Coronary artery (tissue), 2 donors: Measurements from ENCODE around the gene RCC2.
"Not testable (repeated sequence)": the region's sequence is repeated elsewhere in the genome, so short reads cannot be mapped to it uniquely, and the experiment has no call there.

Source experiments
- DNase-seq: peaks from one replicate; pipeline ENCODE4 v3.0.0-alpha.2; 2017; ENCODE audit warnings: low spot score
- H3K27ac ChIP-seq, 2 donors: fragments of 200-600 bp; sonication (generic); one replicate each; pipeline ENCODE4 v1.5.1; 2016 to 2019
- H3K4me3 ChIP-seq: fragments of 200-600 bp; sonication (generic); 2 replicates; pipeline ENCODE4 v1.5.1; 2016; ENCODE audit warnings: mild to moderate bottlenecking, moderate library complexity
- TF ChIP-seq, protein P1 (sequence below): fragments of 200-600 bp; sonication (generic); IDR thresholded peaks from one replicate; pipeline ENCODE4 v1.5.1; 2019; ENCODE audit warnings: antibody characterized with exemption

Gene RCC2

DNA sequence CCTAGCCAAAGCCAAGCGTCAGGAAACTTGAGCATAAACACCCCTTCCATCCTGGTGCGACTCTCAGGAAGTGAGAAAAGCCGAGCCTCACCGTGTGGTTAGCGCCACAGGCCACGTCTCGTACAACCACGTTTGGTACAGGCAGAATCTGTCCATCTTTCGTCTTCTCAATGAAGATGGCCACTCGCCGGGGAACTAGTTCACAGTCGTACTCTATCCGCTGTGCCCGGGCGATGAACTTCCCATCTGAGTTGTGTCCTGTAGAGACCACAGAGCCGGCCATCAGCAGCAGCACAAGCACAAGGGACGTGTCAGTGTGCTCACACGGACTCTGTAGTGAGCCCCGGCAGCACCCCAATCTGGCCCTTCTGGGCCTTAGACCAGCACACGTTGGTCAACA lies 23.1 kb downstream of the RCC2 start:
- Histone ChIP-seq H3K4me3 (no peak overlapping the region), H3K27ac (no peak overlapping the region)
- TF ChIP-seq, protein P1, sequence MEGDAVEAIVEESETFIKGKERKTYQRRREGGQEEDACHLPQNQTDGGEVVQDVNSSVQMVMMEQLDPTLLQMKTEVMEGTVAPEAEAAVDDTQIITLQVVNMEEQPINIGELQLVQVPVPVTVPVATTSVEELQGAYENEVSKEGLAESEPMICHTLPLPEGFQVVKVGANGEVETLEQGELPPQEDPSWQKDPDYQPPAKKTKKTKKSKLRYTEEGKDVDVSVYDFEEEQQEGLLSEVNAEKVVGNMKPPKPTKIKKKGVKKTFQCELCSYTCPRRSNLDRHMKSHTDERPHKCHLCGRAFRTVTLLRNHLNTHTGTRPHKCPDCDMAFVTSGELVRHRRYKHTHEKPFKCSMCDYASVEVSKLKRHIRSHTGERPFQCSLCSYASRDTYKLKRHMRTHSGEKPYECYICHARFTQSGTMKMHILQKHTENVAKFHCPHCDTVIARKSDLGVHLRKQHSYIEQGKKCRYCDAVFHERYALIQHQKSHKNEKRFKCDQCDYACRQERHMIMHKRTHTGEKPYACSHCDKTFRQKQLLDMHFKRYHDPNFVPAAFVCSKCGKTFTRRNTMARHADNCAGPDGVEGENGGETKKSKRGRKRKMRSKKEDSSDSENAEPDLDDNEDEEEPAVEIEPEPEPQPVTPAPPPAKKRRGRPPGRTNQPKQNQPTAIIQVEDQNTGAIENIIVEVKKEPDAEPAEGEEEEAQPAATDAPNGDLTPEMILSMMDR: no peak
- DNase-seq: no peak

DNA sequence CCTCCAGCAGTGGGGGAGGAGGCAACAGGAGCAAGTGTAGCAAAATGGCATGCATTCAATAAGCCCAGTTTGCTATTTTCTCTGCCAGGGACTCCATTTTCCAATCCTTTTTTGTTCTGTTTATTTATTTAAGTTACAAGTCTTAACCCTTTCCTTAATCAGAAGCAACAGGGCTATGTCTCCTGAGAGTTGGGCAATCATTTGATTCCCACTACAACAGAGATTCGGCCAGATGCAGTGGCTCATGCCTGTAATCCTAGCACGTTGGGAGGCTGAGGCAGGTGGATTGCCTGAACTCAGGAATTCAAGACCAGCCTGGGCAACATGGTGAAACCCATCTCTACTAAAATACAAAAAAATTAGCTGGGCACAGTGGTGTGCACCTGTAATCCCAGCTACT lies 25.5 kb downstream of the RCC2 start:
- Histone ChIP-seq H3K27ac (no peak overlapping the region), H3K4me3 (no peak overlapping the region)
- TF ChIP-seq, protein P1: no peak
- DNase-seq: no peak

DNA sequence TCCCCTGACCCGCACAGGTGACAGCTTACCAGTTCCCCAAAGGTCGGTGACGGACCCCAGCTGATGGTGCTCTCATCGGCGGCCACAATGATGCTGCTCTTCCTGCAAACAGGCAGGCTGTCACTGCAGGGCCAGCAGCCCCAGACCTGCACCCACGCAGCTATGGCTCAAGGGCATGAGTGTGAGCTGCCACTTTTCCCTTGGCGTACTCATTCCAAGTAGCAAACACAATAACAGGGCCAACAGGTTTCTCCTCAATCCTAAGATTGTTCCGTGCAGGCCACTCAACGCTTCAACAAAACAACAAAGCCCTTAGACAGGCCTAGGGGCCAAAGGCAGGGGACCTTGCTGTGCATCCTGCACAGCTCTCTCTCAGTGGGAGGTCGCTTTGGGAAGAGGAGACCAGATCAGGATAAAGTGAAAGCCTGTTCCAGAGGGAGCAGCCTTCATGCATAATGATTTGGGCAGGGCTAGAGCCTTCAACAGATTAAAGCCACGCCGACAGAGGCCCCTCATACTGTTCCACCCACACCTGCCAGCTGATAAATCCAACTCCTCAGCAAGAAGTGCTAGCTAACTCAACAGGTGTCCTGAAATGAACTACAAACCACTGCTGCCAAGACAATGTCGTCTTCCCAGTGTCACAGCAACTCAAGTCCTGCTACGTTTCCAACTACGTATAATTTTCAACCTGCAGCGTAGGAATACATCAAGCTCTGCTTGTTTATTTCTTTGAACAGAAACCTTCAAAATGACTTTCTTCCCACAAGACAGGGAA lies 27.2 kb downstream of the RCC2 start:
- TF ChIP-seq, protein P1: no peak
- Histone ChIP-seq H3K4me3 (no peak overlapping the region), H3K27ac (no peak overlapping the region)
- no peak for DNase-seq

DNA sequence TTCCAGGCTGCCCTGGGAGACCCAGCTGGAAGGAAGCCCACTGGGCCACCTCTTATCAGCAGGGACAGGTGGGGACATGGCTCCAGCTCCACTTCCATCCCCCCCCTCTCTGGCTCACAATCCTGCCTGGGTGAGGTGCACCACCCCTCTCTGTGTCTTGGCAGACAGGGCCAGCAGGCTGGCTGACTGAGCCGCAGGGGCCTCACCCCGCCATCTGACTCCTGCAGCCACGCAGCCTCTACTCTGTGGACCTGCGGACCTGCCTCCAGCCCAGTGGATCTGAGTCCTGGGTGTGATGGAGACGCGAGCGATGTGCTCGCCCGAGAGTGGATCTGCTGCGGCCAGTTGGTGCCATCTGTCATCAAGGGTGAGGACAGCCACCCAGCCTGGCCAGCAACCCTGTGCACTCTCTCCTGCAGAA lies 30.1 kb downstream of the RCC2 start:
- no peak for DNase-seq
- Histone ChIP-seq H3K4me3 (no peak overlapping the region), H3K27ac (no peak overlapping the region)
- TF ChIP-seq, protein P1: no peak

DNA sequence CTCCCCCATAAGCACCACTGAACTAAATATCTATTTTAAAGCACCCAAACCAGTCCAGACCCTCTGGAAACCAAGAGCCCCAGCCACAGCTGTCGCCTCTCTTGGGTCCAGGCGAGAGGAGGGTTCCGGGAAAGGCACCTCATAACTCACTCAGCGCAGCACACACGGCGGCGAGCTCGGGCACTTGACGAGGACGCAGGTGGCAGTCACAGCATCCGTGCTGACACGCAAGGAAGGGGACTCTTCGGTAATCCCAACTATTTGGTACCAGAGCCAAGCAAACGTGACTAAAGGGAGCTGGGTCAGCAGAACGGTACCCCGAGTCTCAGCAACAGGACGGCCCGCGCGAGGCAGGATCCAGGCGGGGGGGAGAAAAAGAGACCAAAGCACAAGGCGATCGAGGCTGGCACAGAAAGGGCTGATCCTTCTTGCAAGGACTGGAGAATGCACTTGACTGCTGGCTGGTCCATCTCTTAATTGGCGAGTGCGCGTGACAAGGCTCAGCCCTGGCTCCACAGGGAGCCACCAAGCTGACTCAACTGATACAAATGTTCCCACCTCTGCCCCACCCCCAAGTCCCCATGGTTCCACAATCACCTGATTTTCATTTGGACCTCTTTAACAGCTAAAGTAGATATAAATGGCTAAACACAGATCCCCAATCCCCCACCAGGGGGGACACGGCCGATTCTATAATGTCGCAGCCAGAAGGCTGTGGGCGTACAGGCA lies 31.5 kb downstream of the RCC2 start:
- DNase-seq, H3K4me3 ChIP-seq, H3K27ac ChIP-seq: not testable (repeated sequence)

DNA sequence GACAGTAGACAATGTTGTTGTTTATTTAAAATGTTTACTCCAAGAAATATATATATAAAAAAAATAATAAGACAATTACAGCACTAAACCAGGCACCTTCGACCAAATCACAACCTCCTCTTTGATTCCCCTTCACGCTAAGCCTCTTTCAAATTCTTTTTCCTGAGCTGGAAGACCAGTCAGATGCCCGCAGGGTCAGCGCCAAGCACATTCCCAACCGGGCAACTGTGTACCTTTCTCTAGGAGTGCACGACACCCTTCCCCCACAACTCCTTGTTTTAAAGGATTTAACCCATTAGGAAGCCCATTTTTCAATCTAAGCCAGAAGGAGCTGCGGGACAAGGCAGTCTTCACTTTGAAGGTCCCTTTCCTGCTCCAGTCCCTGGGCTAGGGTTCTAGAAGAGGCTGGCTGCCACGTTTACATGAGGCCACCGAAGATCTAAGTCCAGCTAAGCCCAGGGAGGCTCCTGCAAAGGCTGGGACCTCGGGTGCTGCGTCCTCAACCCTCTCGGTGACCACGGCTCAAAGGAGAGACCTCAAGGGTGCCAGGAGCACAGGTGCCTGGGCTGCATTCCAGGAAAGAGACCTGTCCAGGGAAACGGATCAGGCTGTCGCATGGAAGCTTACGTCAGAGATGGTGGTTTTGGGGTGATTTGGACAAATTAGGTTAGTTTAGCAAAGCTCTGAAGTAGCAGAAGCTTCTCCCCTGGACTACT lies 32.6 kb downstream of the RCC2 start:
- H3K4me3 ChIP-seq, H3K27ac ChIP-seq, DNase-seq: not testable (repeated sequence)

DNA sequence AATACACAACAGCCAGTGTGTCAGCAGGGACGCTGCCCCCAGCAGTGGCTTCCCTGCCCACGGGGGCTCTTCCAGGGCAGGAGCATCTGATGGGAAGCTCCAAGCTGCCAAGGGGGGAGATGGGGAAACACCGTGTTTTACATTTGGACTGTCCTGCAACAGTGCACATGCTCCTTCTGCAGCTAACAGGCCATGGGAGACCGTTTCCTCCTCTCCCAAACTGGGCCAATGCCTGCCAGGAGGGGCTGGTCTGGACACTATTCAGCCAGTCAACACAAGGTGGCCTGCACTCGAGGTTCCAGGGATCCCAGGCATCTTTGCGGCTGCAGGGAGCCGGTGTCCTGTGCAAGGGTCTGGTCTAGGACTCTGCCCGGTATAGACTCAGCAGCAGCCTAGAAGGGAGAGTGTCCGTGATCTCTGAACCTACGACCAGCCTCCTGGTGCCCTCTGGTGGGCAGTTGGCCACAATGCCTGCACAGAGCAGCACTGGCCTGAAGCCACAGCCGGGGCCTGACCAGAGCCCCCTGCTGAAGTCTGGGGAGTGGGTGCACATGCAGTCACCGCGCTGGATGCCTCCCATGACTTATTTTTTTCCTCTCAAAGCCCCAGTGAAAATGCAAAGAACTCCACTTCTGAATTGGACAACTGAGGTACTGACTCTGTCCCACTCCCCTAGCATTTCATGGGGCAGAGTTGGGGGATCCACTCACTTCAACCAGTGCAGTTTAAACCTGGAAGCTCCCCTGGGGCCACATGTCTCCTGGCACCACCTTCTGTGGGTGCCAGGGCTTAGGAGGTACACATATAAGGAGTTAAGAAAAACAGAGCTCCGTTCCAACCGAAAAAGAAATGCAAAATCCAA lies 33.3 kb downstream of the RCC2 start:
- Histone ChIP-seq H3K4me3 (no peak overlapping the region), H3K27ac (no peak overlapping the region)
- TF ChIP-seq, protein P1: peak; percentile 27
- DNase-seq: no peak
